ENCODE results near the gene DGKE.
A peak's percentile ranks its signal among the peaks of the same experiment; 100 is the strongest.

DGKE gene

GRCh38 chr17:56849131-56849530 lies 15.2 kb downstream of the DGKE start:
- Mint-ChIP-seq H3K27ac (no peak overlapping the region), H3K27me3 (no peaks in the 10 kb centered on the region), H3K9me3 (no peaks in the 10 kb centered on the region), H3K4me1 (peaks cover 0 to 2% of the 10 kb centered on the region in 2 donors), H3K4me3 (no peak overlapping the region), H3K36me3 (peaks cover 18 to 40% of the 10 kb centered on the region in 2 donors)
- ATAC-seq (replicated peaks), result no peak
- no peak for DNase-seq

GRCh38 chr17:56850591-56850990 lies 16.6 kb downstream of the DGKE start:
- H3K36me3 Mint-ChIP-seq, result peaks cover 22 to 46% of the 10 kb centered on the region in 2 donors

GRCh38 chr17:56851008-56851407 lies 17.1 kb downstream of the DGKE start:
- Mint-ChIP-seq H3K9me3 (no peaks in the 10 kb centered on the region), H3K27ac (no peak overlapping the region), H3K27me3 (no peaks in the 10 kb centered on the region), H3K36me3 (peaks cover 21 to 45% of the 10 kb centered on the region in 2 donors), H3K4me3 (no peak overlapping the region), H3K4me1 (peaks cover 0 to 2% of the 10 kb centered on the region in 2 donors)
- DNase-seq, result no peak
- ATAC-seq (replicated peaks), result no peak

More at GRCh38 chr17:56850591-56850990, 16.6 kb downstream of the DGKE start:
- no peak for DNase-seq
- Mint-ChIP-seq H3K4me1 (peaks cover 0 to 2% of the 10 kb centered on the region in 2 donors), H3K4me3 (no peak overlapping the region), H3K9me3 (no peaks in the 10 kb centered on the region), H3K27me3 (no peaks in the 10 kb centered on the region), H3K27ac (no peak overlapping the region)
- no peak for ATAC-seq (replicated peaks)

- ATAC-seq (replicated peaks) (no peak), DNase-seq (no peak)
- Mint-ChIP-seq H3K27me3 (no peaks in the 10 kb centered on the region), H3K27ac (no peak overlapping the region), H3K4me3 (no peak overlapping the region), H3K4me1 (no peaks in the 10 kb centered on the region), H3K36me3 (peaks cover 2 to 24% of the 10 kb centered on the region in 2 donors), H3K9me3 (no peaks in the 10 kb centered on the region)
Measured at GRCh38 chr17:56861899-56862298, 27.9 kb downstream of the DGKE start.

- Mint-ChIP-seq H3K27me3 (no peaks in the 10 kb centered on the region), H3K27ac (no peak overlapping the region), H3K36me3 (peaks cover 5 to 21% of the 10 kb centered on the region in 2 donors), H3K9me3 (no peaks in the 10 kb centered on the region), H3K4me3 (no peak overlapping the region), H3K4me1 (no peaks in the 10 kb centered on the region)
- ATAC-seq (replicated peaks) (no peak), DNase-seq (no peak)
Measured at GRCh38 chr17:56863974-56864373, 30.0 kb downstream of the DGKE start.

- Mint-ChIP-seq H3K36me3 (peaks cover 5 to 12% of the 10 kb centered on the region in 2 donors), H3K4me1 (no peaks in the 10 kb centered on the region), H3K9me3 (no peaks in the 10 kb centered on the region), H3K27ac (no peak overlapping the region), H3K4me3 (no peak overlapping the region), H3K27me3 (no peaks in the 10 kb centered on the region)
- DNase-seq, result no peak
- no peak for ATAC-seq (replicated peaks)
Measured at GRCh38 chr17:56866076-56866475, 32.1 kb downstream of the DGKE start.

- Mint-ChIP-seq H3K27ac (no peak overlapping the region), H3K27me3 (no peaks in the 10 kb centered on the region), H3K4me3 (no peak overlapping the region), H3K36me3 (peaks cover 5 to 8% of the 10 kb centered on the region in 2 donors), H3K9me3 (no peaks in the 10 kb centered on the region), H3K4me1 (no peaks in the 10 kb centered on the region)
- ATAC-seq (replicated peaks) (no peak), DNase-seq (no peak)
Measured at GRCh38 chr17:56866496-56866895, 32.5 kb downstream of the DGKE start.

- Mint-ChIP-seq H3K36me3 (peaks cover 5 to 6% of the 10 kb centered on the region in 2 donors), H3K27me3 (no peaks in the 10 kb centered on the region), H3K4me3 (no peak overlapping the region), H3K9me3 (no peaks in the 10 kb centered on the region), H3K4me1 (no peaks in the 10 kb centered on the region), H3K27ac (no peak overlapping the region)
- no peak for ATAC-seq (replicated peaks)
- DNase-seq, result no peak
Measured at GRCh38 chr17:56867948-56868376, 34.0 kb downstream of the DGKE start.

- Mint-ChIP-seq H3K4me3 (no peak overlapping the region), H3K27me3 (no peaks in the 10 kb centered on the region), H3K9me3 (no peaks in the 10 kb centered on the region), H3K4me1 (no peaks in the 10 kb centered on the region), H3K36me3 (peaks cover 5 to 6% of the 10 kb centered on the region in 2 donors), H3K27ac (no peak overlapping the region)
- no peak for DNase-seq
- no peak for ATAC-seq (replicated peaks)
Measured at GRCh38 chr17:56868716-56869115, 34.8 kb downstream of the DGKE start.

GRCh38 chr17:56870081-56870651 lies 36.2 kb downstream of the DGKE start:
- Mint-ChIP-seq H3K4me3 (no peak overlapping the region), H3K27ac (peak overlapping the region; percentile 51), H3K27me3 (no peaks in the 10 kb centered on the region), H3K4me1 (no peaks in the 10 kb centered on the region), H3K36me3 (peaks cover 5 to 6% of the 10 kb centered on the region in 2 donors), H3K9me3 (no peaks in the 10 kb centered on the region)
- ATAC-seq (replicated peaks), result peak in 1 of 2 donors; percentile 43
- DNase-seq, result no peak

- Mint-ChIP-seq H3K27me3 (no peaks in the 10 kb centered on the region), H3K36me3 (no peaks in the 10 kb centered on the region), H3K4me1 (peaks cover 11 to 18% of the 10 kb centered on the region in 2 donors), H3K27ac (no peak overlapping the region), H3K9me3 (peaks cover 0 to 2% of the 10 kb centered on the region in 2 donors), H3K4me3 (no peak overlapping the region)
- no peak for ATAC-seq (replicated peaks)
- no peak for DNase-seq
Measured at GRCh38 chr17:56876766-56877179, 42.8 kb downstream of the DGKE start.

GRCh38 chr17:56879280-56879679 lies 45.3 kb downstream of the DGKE start:
- ATAC-seq (replicated peaks), result no peak
- Mint-ChIP-seq H3K27me3 (no peaks in the 10 kb centered on the region), H3K4me1 (peaks cover 11 to 18% of the 10 kb centered on the region in 2 donors)

GRCh38 chr17:56880133-56880532 lies 46.2 kb downstream of the DGKE start:
- Mint-ChIP-seq H3K27me3 (no peaks in the 10 kb centered on the region), H3K27ac (no peak overlapping the region)

More at GRCh38 chr17:56879280-56879679, 45.3 kb downstream of the DGKE start:
- no peak overlapping the region for H3K4me3 Mint-ChIP-seq
- peaks cover 0 to 2% of the 10 kb centered on the region in 2 donors for H3K9me3 Mint-ChIP-seq
- no peak overlapping the region for H3K27ac Mint-ChIP-seq
- peaks cover 3 to 7% of the 10 kb centered on the region in 2 donors for H3K36me3 Mint-ChIP-seq
- DNase-seq, result no peak

GRCh38 chr17:56880571-56880970 lies 46.6 kb downstream of the DGKE start:
- peaks cover 11 to 18% of the 10 kb centered on the region in 2 donors for H3K4me1 Mint-ChIP-seq
- H3K27me3 Mint-ChIP-seq, result no peaks in the 10 kb centered on the region

More at GRCh38 chr17:56880133-56880532, 46.2 kb downstream of the DGKE start:
- ATAC-seq (replicated peaks), result peak; percentile 49 to 64
- Mint-ChIP-seq H3K4me1 (peaks cover 11 to 18% of the 10 kb centered on the region in 2 donors), H3K4me3 (no peak overlapping the region), H3K36me3 (peaks cover 7 to 8% of the 10 kb centered on the region in 2 donors), H3K9me3 (peaks cover 0 to 2% of the 10 kb centered on the region in 2 donors)
- no peak for DNase-seq

GRCh38 chr17:56881685-56882295 lies 47.8 kb downstream of the DGKE start:
- Mint-ChIP-seq H3K27me3 (no peaks in the 10 kb centered on the region), H3K9me3 (peaks cover 0 to 2% of the 10 kb centered on the region in 2 donors), H3K27ac (no peak overlapping the region), H3K4me1 (peaks cover 15 to 18% of the 10 kb centered on the region in 2 donors), H3K4me3 (no peak overlapping the region), H3K36me3 (peaks cover 15 to 16% of the 10 kb centered on the region in 2 donors)
- DNase-seq (no peak), ATAC-seq (replicated peaks) (no peak)

More at GRCh38 chr17:56880571-56880970, 46.6 kb downstream of the DGKE start:
- H3K4me3 Mint-ChIP-seq, result no peak overlapping the region
- peaks cover 0 to 2% of the 10 kb centered on the region in 2 donors for H3K9me3 Mint-ChIP-seq
- no peak overlapping the region for H3K27ac Mint-ChIP-seq
- ATAC-seq (replicated peaks) (no peak), DNase-seq (no peak)
- peaks cover 7 to 9% of the 10 kb centered on the region in 2 donors for H3K36me3 Mint-ChIP-seq
